NCI-H1694 (cell line): ENCODE data around the gene FBN2.
A peak's percentile ranks its signal among the peaks of the same experiment; 100 is the strongest.
"Not testable (repeated sequence)": the region's sequence is repeated elsewhere in the genome, so short reads cannot be mapped to it uniquely, and the experiment has no call there.

ENCODE experiments used
- DNase-seq: peaks from one replicate; lab custom pipeline; 2025; lab: John Stamatoyannopoulos, UW

FBN2 gene

GRCh38 chr5:128357226-128357625 lies 180.8 kb downstream of the FBN2 start:
- no peak for DNase-seq

GRCh38 chr5:128355961-128356360 lies 182.1 kb downstream of the FBN2 start:
- DNase-seq = peak; percentile 2

- no peak for DNase-seq
Measured at GRCh38 chr5:128353441-128354107, 184.5 kb downstream of the FBN2 start.

GRCh38 chr5:128350705-128351104 lies 187.3 kb downstream of the FBN2 start:
- DNase-seq = no peak

- DNase-seq = no peak
Measured at GRCh38 chr5:128349044-128349858, 188.8 kb downstream of the FBN2 start.

GRCh38 chr5:128346038-128346437 lies 192.0 kb downstream of the FBN2 start:
- DNase-seq = no peak

- DNase-seq = no peak
Measured at GRCh38 chr5:128345247-128345646, 192.8 kb downstream of the FBN2 start.

- no peak for DNase-seq
Measured at GRCh38 chr5:128343168-128343567, 194.9 kb downstream of the FBN2 start.

GRCh38 chr5:128341056-128341455 lies 197.0 kb downstream of the FBN2 start:
- no peak for DNase-seq

- DNase-seq = no peak
Measured at GRCh38 chr5:128340648-128341047, 197.4 kb downstream of the FBN2 start.

- no peak for DNase-seq
Measured at GRCh38 chr5:128339585-128339984, 198.5 kb downstream of the FBN2 start.

GRCh38 chr5:128338649-128339048 lies 199.4 kb downstream of the FBN2 start:
- DNase-seq = no peak

GRCh38 chr5:128335339-128335738 lies 202.7 kb downstream of the FBN2 start:
- no peak for DNase-seq

- no peak for DNase-seq
Measured at GRCh38 chr5:128334010-128334716, 203.9 kb downstream of the FBN2 start.

GRCh38 chr5:128331261-128331660 lies 206.8 kb downstream of the FBN2 start:
- no peak for DNase-seq

GRCh38 chr5:128329386-128329939 lies 208.6 kb downstream of the FBN2 start:
- no peak for DNase-seq

GRCh38 chr5:128328446-128328845 lies 209.6 kb downstream of the FBN2 start:
- DNase-seq = no peak

- DNase-seq = no peak
Measured at GRCh38 chr5:128328007-128328406, 210.0 kb downstream of the FBN2 start.

- DNase-seq = not testable (repeated sequence)
Measured at GRCh38 chr5:128321418-128321817, 216.6 kb downstream of the FBN2 start.

GRCh38 chr5:128318691-128319090 lies 219.4 kb downstream of the FBN2 start:
- no peak for DNase-seq

- DNase-seq = no peak
Measured at GRCh38 chr5:128317481-128317880, 220.6 kb downstream of the FBN2 start.

- DNase-seq = no peak
Measured at GRCh38 chr5:128315671-128316070, 222.4 kb downstream of the FBN2 start.

- DNase-seq = no peak
Measured at GRCh38 chr5:128305341-128305740, 232.7 kb downstream of the FBN2 start.
